Fibroblast of mammary gland (primary cell): ENCODE measurements around the gene DEFB110.

ENCODE experiments used
- DNase-seq: peaks from one replicate; pipeline ENCODE4 v3.0.0-alpha.2; 2010; ENCODE audit warnings: low read depth
- H3K4me3 ChIP-seq: 2 replicates; pipeline ENCODE4 v1.5.1; 2011; ENCODE audit warnings: low read depth, mild to moderate bottlenecking, low read length, moderate library complexity; ENCODE audit not compliant: control insufficient read depth
- TF ChIP-seq, protein P1 (sequence below): conservative IDR thresholded peaks from 2 replicates; pipeline ENCODE4 v1.5.1; 2011; ENCODE audit warnings: low read depth, low read length, inconsistent platforms; ENCODE audit not compliant: control insufficient read depth, insufficient read depth

The DEFB110 gene

GRCh38 chr6:49969605-49970004 is 52.2 kb downstream of the DEFB110 start, which contains the start of gene DEFB113:
Gene DEFB113, minus strand, starts transcription at chr6:49969625. Its CDS starts 0 bp downstream, at chr6:49969625.
- no peak within 1 kb of the TSS for H3K4me3 ChIP-seq
- DNase-seq, result no peak
- TF ChIP-seq, protein P1, sequence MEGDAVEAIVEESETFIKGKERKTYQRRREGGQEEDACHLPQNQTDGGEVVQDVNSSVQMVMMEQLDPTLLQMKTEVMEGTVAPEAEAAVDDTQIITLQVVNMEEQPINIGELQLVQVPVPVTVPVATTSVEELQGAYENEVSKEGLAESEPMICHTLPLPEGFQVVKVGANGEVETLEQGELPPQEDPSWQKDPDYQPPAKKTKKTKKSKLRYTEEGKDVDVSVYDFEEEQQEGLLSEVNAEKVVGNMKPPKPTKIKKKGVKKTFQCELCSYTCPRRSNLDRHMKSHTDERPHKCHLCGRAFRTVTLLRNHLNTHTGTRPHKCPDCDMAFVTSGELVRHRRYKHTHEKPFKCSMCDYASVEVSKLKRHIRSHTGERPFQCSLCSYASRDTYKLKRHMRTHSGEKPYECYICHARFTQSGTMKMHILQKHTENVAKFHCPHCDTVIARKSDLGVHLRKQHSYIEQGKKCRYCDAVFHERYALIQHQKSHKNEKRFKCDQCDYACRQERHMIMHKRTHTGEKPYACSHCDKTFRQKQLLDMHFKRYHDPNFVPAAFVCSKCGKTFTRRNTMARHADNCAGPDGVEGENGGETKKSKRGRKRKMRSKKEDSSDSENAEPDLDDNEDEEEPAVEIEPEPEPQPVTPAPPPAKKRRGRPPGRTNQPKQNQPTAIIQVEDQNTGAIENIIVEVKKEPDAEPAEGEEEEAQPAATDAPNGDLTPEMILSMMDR, result no peak
